Esophagus muscularis mucosa (tissue), 4 donors: Measurements from ENCODE around the gene VAPA.

Source experiments
- CTCF ChIP-seq, 3 experiments: fragments of 200-600 bp in 2 of 3; fragments of 450-650 bp in 1 of 3; sonication (generic) in 2 of 3; IDR thresholded peaks; one replicate each; pipeline ENCODE4 v1.5.1; 2017 to 2019; ENCODE audit warnings: antibody characterized with exemption in 3 of 3, mild to moderate bottlenecking in 2 of 3, moderate library complexity in 1 of 3
- EP300 ChIP-seq: sonication (generic); formaldehyde crosslinking; IDR thresholded peaks from one replicate; pipeline ENCODE4 v1.6.1; 2017; ENCODE audit warnings: antibody characterized with exemption
- POLR2AphosphoS5 ChIP-seq, 2 donors: sonication (generic); formaldehyde crosslinking; IDR thresholded peaks; one replicate each; pipeline ENCODE4 v1.6.1; 2017; ENCODE audit warnings: antibody characterized with exemption in 2 of 2

DNA sequence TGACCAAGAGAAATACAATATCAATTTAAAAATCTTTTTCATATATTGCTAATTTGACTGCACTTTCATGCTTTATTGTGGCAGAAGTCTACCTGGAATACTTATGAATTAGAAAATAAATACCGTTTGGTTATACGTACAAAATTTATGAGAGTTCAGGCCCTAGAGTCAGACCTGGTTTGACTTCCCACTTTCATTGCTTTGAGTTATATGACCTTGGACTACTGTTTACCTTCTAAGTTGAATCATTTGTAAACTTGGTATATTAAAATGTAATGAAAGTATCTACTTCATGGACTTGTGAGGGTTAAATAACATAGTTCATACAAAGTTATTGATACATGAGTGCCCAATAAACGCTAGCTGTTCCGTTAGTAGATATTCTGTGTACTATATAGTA lies 12.0 kb downstream of the VAPA start:
- no peak for TF ChIP-seq CTCF (IDR thresholded peaks at IDR 0.05)
- TF ChIP-seq POLR2AphosphoS5 (IDR thresholded peaks at IDR 0.05): no peak
- TF ChIP-seq EP300: no peak
